WTC11 (cell line): Measurements from ENCODE around the gene WWOX. TPM values are rescaled to one million over a fixed set of nuclear protein-coding genes. Genes with fewer than 3 reads are reported as not detected.

Experiments used
- ATAC-seq: fragments of 200-7000 bp; cut with Tn5 transposase; 2 replicates; pipeline ENCODE4 v1.10.0; 2021; ENCODE audit warnings: mild to moderate bottlenecking, moderate library complexity
- CTCF ChIA-PET: fragments of 300-600 bp; sonication (Branson Sonifier 250); formaldehyde crosslinking; loops from one replicate; lab custom pipeline; 2021; ENCODE audit warnings: antibody characterized with exemption; lab: Charles Lee
- POLR2A ChIA-PET: fragments of 350-600 bp; sonication (Branson Sonifier 250); formaldehyde crosslinking; loops from one replicate; lab custom pipeline; 2021; ENCODE audit warnings: antibody characterized with exemption; lab: Charles Lee
- DNase-seq: peaks from one replicate; pipeline ENCODE4 v3.0.0; 2021; ENCODE audit warnings: low spot score
- H3K27ac Mint-ChIP-seq: 2 replicates; pipeline ENCODE4 v1.8.0; 2021; ENCODE audit warnings: mixed read lengths
- H3K27me3 Mint-ChIP-seq: 2 replicates; pipeline ENCODE4 v1.8.0; 2021; ENCODE audit warnings: low read depth, mild to moderate bottlenecking, moderate library complexity, mixed read lengths
- H3K36me3 Mint-ChIP-seq: 2 replicates; pipeline ENCODE4 v1.8.0; 2021; ENCODE audit warnings: mixed read lengths
- H3K4me1 Mint-ChIP-seq: 2 replicates; pipeline ENCODE4 v1.8.0; 2022; ENCODE audit warnings: mixed read lengths
- H3K4me3 Mint-ChIP-seq: 2 replicates; pipeline ENCODE4 v1.8.0; 2021; ENCODE audit warnings: mild to moderate bottlenecking, moderate library complexity, mixed read lengths
- H3K9me3 Mint-ChIP-seq: 2 replicates; pipeline ENCODE4 v1.8.0; 2021; ENCODE audit warnings: mixed read lengths
- CDX4 ChIP-seq: fragments of 250-450 bp; sonication (Bioruptor Pico); IDR thresholded peaks from 2 replicates; pipeline ENCODE4 v1.9.0; 2021; ENCODE audit warnings: moderate library complexity, mild to moderate bottlenecking, inconsistent platforms, borderline replicate concordance
- E2F1 ChIP-seq: sonication (generic); formaldehyde crosslinking; IDR thresholded peaks from 2 replicates; pipeline ENCODE4 v1.8.0; 2022; ENCODE audit warnings: mild to moderate bottlenecking, missing genetic modification reagents
- EMX1 ChIP-seq: fragments of 250-450 bp; sonication (Bioruptor Pico); IDR thresholded peaks from 2 replicates; pipeline ENCODE4 v1.8.0; 2021; ENCODE audit warnings: mild to moderate bottlenecking
- ERG ChIP-seq: fragments of 250-450 bp; sonication (Bioruptor Pico); IDR thresholded peaks from 2 replicates; pipeline ENCODE4 v1.8.0; 2021; ENCODE audit warnings: mild to moderate bottlenecking
- GABPB1 ChIP-seq: sonication (generic); formaldehyde crosslinking; IDR thresholded peaks from 2 replicates; pipeline ENCODE4 v1.8.1; 2023; ENCODE audit warnings: mild to moderate bottlenecking, missing genetic modification reagents
- GTF2I ChIP-seq: fragments of 250-450 bp; sonication (Bioruptor Pico); conservative IDR thresholded peaks from 2 replicates; pipeline ENCODE4 v1.4.0; 2021; ENCODE audit warnings: mild to moderate bottlenecking
- MYBL2 ChIP-seq: sonication (generic); formaldehyde crosslinking; IDR thresholded peaks from 2 replicates; pipeline ENCODE4 v1.8.1; 2023; ENCODE audit warnings: mild to moderate bottlenecking, moderate library complexity, missing genetic modification reagents
- NR1H2 ChIP-seq: sonication (generic); formaldehyde crosslinking; IDR thresholded peaks from 2 replicates; pipeline ENCODE4 v1.9.0; 2021; ENCODE audit warnings: mild to moderate bottlenecking, moderate library complexity, missing genetic modification reagents
- PRDM15 ChIP-seq: sonication (generic); formaldehyde crosslinking; IDR thresholded peaks from 2 replicates; pipeline ENCODE4 v1.8.0; 2022; ENCODE audit warnings: missing genetic modification reagents
- RORB ChIP-seq: fragments of 250-450 bp; sonication (Bioruptor Pico); IDR thresholded peaks from 2 replicates; pipeline ENCODE4 v1.9.0; 2021; ENCODE audit warnings: mild to moderate bottlenecking
- SMAD4 ChIP-seq: sonication (generic); formaldehyde crosslinking; IDR thresholded peaks from 2 replicates; pipeline ENCODE4 v1.8.0; 2022; ENCODE audit warnings: mild to moderate bottlenecking, missing genetic modification reagents
- STAT6 ChIP-seq: sonication (generic); formaldehyde crosslinking; conservative IDR thresholded peaks from 2 replicates; pipeline ENCODE4 v1.8.1; 2023; ENCODE audit warnings: mild to moderate bottlenecking, low read depth, missing genetic modification reagents, moderate library complexity
- USF2 ChIP-seq: sonication (generic); formaldehyde crosslinking; IDR thresholded peaks from 2 replicates; pipeline ENCODE4 v1.8.1; 2023; ENCODE audit warnings: mild to moderate bottlenecking, missing genetic modification reagents, moderate library complexity
- ZNF121 ChIP-seq: sonication (generic); formaldehyde crosslinking; IDR thresholded peaks from 2 replicates; pipeline ENCODE4 v1.8.0; 2023; ENCODE audit warnings: missing genetic modification reagents
- ZNF138 ChIP-seq: sonication (generic); formaldehyde crosslinking; conservative IDR thresholded peaks from 2 replicates; pipeline ENCODE4 v1.8.1; 2022; ENCODE audit warnings: mild to moderate bottlenecking, moderate library complexity, missing genetic modification reagents
- ZNF281 ChIP-seq: sonication (generic); formaldehyde crosslinking; IDR thresholded peaks from 2 replicates; pipeline ENCODE4 v1.8.0; 2023; ENCODE audit warnings: mild to moderate bottlenecking, missing genetic modification reagents
- ZNF317 ChIP-seq: sonication (generic); formaldehyde crosslinking; IDR thresholded peaks from 2 replicates; pipeline ENCODE4 v1.8.1; 2023; ENCODE audit warnings: low read depth, mild to moderate bottlenecking, moderate library complexity, missing genetic modification reagents, borderline replicate concordance
- ZNF423 ChIP-seq: fragments of 250-450 bp; sonication (Bioruptor Pico); IDR thresholded peaks from 2 replicates; pipeline ENCODE4 v2.1.2; 2022; ENCODE audit warnings: mild to moderate bottlenecking, moderate library complexity
- ZSCAN18 ChIP-seq: fragments of 250-450 bp; sonication (Bioruptor Pico); IDR thresholded peaks from 2 replicates; pipeline ENCODE4 v2.1.2; 2022; ENCODE audit warnings: mild to moderate bottlenecking, moderate library complexity
- total RNA-seq: library from RNA; stranded (reverse); gene quantifications from 3 replicates; pipeline ENCODE4 v1.2.3, GENCODE V29; 2021

Gene WWOX
- total RNA-seq, 1 experiment from 2014 or later = 15.7 TPM

GRCh38 chr16:79042886-79043285 is 943.4 kb downstream of the WWOX start (continued):
- TF ChIP-seq ZNF281 (CRISPR knock-in tag) (no peak), GABPB1 (CRISPR knock-in tag) (no peak), E2F1 (no peak), MYBL2 (CRISPR knock-in tag) (no peak), STAT6 (CRISPR knock-in tag) (no peak), ZNF121 (CRISPR knock-in tag) (no peak)

GRCh38 chr16:79045191-79045590 is 945.7 kb downstream of the WWOX start:
- ChIA-PET POLR2A (no interaction called here), CTCF (interaction anchor here (0.5 to 1.6 kb wide), 4 partner anchors 9 to 697 kb away, joined by 3 to 4 read pairs (median 3); no protein-coding TSS in a partner anchor)
- no peak for DNase-seq
- Mint-ChIP-seq H3K4me3 (no peak overlapping the region), H3K36me3 (no peaks in the 10 kb centered on the region), H3K27me3 (no peaks in the 10 kb centered on the region), H3K9me3 (no peaks in the 10 kb centered on the region), H3K27ac (no peak overlapping the region), H3K4me1 (peaks cover 33% of the 10 kb centered on the region)
- no peak for ATAC-seq
- TF ChIP-seq GTF2I (CRISPR knock-in tag) (no peak), ZNF317 (no peak), ERG (CRISPR knock-in tag) (no peak), RORB (no peak), EMX1 (no peak), CDX4 (CRISPR knock-in tag) (no peak), GABPB1 (CRISPR knock-in tag) (no peak), ZNF138 (CRISPR knock-in tag) (no peak), PRDM15 (no peak), STAT6 (CRISPR knock-in tag) (no peak), ZNF423 (CRISPR knock-in tag) (no peak), SMAD4 (no peak), NR1H2 (CRISPR knock-in tag) (no peak), USF2 (no peak), ZSCAN18 (CRISPR knock-in tag) (no peak)
